GM12865 (cell line): ENCODE measurements around the gene AP3B1.

Experiments
- DNase-seq: peaks from one replicate; pipeline ENCODE4 v3.0.0; 2010; ENCODE audit warnings: low read depth
- H3K4me3 ChIP-seq: 2 replicates; pipeline ENCODE4 v1.5.1; 2011; ENCODE audit warnings: mild to moderate bottlenecking, low read depth, low read length, control low read depth
- TF ChIP-seq, protein P1 (sequence below): IDR thresholded peaks from 2 replicates; pipeline ENCODE4 v1.5.1; 2011; ENCODE audit warnings: low read length, control low read depth, low read depth, inconsistent platforms; ENCODE audit not compliant: insufficient read depth; ENCODE audit errors: missing control alignments

Gene AP3B1

DNA sequence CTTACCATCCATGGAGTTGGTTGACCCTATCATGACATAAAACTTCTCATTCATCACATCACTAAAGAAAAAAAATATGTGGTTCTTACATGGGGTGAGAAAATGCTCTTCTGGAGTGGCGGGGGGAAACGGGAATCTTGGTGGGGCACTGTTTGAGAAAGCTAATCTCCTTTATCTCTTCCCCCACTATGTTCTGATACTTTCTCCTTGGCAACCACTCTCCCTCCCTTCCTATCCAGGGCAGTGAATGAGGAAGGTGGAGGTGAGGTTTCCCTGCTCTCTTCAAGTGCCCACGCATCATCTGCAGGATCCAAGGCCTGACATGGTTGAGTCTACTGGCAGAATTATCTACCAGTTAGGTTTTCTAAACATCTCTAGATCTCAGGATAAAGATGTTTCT is 297.6 kb downstream of the AP3B1 start:
- DNase-seq: no peak
- no peak overlapping the region for H3K4me3 ChIP-seq
- TF ChIP-seq, protein P1, sequence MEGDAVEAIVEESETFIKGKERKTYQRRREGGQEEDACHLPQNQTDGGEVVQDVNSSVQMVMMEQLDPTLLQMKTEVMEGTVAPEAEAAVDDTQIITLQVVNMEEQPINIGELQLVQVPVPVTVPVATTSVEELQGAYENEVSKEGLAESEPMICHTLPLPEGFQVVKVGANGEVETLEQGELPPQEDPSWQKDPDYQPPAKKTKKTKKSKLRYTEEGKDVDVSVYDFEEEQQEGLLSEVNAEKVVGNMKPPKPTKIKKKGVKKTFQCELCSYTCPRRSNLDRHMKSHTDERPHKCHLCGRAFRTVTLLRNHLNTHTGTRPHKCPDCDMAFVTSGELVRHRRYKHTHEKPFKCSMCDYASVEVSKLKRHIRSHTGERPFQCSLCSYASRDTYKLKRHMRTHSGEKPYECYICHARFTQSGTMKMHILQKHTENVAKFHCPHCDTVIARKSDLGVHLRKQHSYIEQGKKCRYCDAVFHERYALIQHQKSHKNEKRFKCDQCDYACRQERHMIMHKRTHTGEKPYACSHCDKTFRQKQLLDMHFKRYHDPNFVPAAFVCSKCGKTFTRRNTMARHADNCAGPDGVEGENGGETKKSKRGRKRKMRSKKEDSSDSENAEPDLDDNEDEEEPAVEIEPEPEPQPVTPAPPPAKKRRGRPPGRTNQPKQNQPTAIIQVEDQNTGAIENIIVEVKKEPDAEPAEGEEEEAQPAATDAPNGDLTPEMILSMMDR: no peak

DNA sequence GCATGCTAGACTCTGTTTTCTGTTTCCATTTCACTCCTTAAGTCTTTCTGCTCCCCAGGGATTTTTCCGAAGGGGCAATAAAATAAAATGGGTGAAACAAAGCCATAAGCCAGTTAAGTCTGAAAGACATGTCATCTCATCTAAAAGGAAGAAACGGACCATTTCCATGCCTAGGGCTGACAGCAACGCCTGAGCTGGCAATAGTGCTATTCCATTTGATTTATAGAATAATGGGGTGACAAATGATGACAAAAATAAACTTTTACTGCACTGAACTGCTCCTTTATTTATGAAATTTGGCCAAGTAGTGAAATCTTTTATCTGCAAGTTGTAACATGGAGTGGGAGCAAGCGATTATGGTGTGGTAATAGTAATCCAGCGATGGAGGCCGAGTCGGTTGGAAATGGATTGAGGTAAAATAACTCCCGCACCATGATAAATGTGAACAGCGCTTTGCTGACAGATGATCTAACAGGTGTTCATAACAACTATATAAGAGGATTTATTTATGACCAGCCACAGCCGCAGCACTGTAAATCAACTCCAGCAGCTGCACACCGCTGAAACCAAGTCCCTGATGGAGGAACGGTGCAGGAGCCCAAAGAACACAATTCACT is 298.6 kb downstream of the AP3B1 start:
- DNase-seq: no peak
- TF ChIP-seq, protein P1: no peak
- no peak overlapping the region for H3K4me3 ChIP-seq

DNA sequence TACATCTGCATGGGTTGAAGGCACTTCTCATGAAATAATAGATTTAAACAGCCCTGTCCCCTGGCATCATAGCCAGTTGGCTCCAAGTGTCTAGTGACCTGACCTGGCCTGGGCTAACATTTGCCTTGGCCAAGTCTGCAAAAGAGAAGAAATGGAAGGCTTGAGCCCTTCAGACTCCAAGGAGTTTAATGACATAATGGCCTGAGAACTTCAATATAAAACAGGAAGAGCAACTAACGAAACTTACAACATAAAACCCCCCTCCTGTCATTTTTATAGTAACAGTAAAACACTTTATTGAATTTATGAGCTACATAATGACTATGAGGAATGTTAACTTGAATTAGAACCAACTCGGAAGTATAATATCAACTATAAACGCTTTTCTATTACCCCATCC is 299.6 kb downstream of the AP3B1 start:
- TF ChIP-seq, protein P1: no peak
- DNase-seq: no peak
- no peak overlapping the region for H3K4me3 ChIP-seq

DNA sequence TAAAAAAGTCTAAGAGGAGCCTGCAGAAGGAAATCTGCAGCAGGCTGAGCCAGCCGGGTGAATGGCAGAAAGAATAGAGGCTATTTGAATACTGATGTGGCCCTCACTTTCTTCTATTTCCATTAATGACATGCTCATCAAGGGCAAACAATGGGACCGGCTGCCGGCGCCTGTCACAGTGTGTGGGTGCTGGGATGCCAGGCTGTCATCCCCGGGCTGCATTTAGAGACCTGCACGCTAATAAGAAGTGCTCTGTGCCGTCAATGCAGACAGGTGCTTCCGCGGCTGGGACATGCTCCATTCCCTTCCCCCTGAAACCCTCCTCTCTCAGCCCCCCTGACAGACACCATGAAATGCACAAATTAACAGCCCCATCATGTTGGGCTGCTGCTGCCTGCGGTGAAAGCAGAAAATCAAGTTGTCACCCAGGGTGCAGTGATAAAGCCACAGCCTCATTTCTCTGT is 300.6 kb downstream of the AP3B1 start:
- TF ChIP-seq, protein P1: no peak
- no peak overlapping the region for H3K4me3 ChIP-seq
- no peak for DNase-seq

DNA sequence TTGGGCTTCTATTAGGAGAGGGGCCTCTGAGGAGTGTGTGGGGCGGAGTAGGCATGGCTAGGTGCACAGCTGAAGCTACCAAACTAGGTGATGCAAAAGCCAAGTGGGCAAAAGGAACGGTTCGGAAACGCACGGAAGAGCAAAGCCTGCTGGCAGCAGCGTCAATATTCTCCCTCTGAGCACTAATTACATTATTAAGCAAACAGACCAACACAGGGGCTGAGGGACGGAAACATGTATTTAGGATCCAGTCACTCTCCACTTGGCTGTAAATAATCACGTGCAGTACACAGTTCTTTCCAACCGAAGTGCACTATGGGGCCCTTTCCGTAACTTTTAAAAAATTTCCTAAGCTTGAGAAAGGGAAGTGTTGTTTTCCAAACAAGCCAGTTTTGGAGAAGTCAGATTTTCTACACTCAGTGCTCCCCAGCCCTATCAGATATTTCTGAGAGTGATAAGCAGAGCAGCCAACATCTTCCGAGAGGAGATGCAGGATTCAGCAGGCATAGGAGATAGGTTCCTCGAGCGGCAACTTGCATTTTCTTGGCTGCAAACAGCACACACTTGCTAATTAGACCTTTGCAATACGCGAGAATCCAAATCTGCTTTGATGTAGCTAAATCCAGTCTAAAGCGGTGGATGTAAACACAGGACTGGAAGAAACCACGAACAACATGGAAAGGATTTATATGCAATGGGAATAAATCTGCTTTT is 301.2 kb downstream of the AP3B1 start:
- TF ChIP-seq, protein P1: no peak
- H3K4me3 ChIP-seq: no peak overlapping the region
- no peak for DNase-seq

DNA sequence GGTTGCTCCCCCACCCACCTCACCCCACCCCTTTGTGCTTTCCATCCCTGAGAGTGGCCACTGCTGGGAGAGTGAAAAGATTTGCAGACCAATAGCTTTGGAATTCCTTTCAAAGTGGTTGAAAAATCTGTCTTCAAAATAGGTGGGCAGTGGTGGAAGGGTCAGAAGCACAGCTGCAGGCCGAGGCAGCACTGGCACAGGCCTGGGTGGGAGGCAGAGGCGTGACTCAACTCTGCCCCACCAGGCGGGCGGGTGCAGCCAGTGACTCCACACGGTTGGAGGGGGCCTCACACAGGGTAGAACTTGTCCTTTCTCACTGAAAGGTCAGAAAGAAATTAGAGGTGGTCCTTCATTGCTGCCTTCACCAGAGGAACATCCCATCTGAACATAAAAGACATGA is 303.4 kb downstream of the AP3B1 start:
- TF ChIP-seq, protein P1: no peak
- no peak for DNase-seq
- no peak overlapping the region for H3K4me3 ChIP-seq

DNA sequence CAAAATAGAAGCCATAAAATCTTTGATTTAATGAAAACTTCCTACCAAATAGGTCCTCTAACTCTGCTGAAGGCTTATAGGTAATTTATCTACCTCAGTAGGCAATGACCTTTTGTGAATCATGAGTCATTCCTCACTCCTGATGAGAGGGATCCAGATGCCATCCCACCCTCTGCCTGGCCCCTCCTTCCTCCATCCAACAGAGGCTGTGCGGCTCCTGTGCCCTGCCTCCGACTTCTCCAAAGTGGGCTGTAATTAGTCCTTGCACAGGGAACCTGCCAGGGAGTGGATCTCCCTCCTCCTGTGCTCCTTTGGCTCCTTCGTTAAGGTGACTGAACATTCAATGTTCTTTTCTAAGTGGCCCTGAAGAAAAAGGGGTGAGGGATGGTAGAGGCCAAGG is 304.5 kb downstream of the AP3B1 start:
- TF ChIP-seq, protein P1: no peak
- DNase-seq: no peak
- no peak overlapping the region for H3K4me3 ChIP-seq
